ENCODE data around the gene MTARC2. TPM values are rescaled to one million over a fixed set of nuclear protein-coding genes. Genes with fewer than 3 reads are reported as not detected.

MTARC2 gene
- total and polyA plus RNA-seq, 2 of the 4 experiments (the other 2 are of a cell fraction): 0.36 to 2.6 TPM

GRCh38 chr1:220754918-220755295 lies 6.8 kb downstream of the MTARC2 start:
- H3K56ac ChIP-seq (ENCODE audit: extremely low read depth, insufficient read depth, low read length): no peak overlapping the region
- H4K20me1 ChIP-seq (ENCODE audit: insufficient read depth, low read length): no peaks in the 10 kb centered on the region
- H3K4me3 ChIP-seq (ENCODE audit: insufficient read depth, low read depth, low read length): no peak overlapping the region
- H3K4me1 ChIP-seq (ENCODE audit: control insufficient read depth, insufficient read depth, low read length): peaks cover 2% of the 10 kb centered on the region; the same call in 1 of the 2 replicates
- H3K4ac ChIP-seq (ENCODE audit: low read depth, low read length): no peak overlapping the region
- no peak overlapping the region for H4K5ac ChIP-seq (ENCODE audit: low read depth, low read length)
- no peaks in the 10 kb centered on the region for H3K27me3 ChIP-seq (ENCODE audit: control insufficient read depth, insufficient read depth, low read length)
- no peak overlapping the region for H3K9ac ChIP-seq (ENCODE audit: low read depth, low read length)
- no peak overlapping the region for H4K91ac ChIP-seq (ENCODE audit: insufficient read depth, low read depth, low read length)
- dilution Hi-C loops (cut with HindIII; ENCODE audit: low sequenced_read_pairs, unreplicated experiment) (no loop called here), in situ Hi-C loops (cut with MboI; ENCODE audit: low sequenced_read_pairs) (no loop called here), intact Hi-C loops (cut with micrococcal nuclease) (no loop called here)
- H3K36me3 ChIP-seq (ENCODE audit: control insufficient read depth, insufficient read depth, low read length): peaks cover 3% of the 10 kb centered on the region
- DNase-seq (no peak), ATAC-seq (ENCODE audit: low read depth) (no peak)
- H2AK9ac ChIP-seq (replicated peaks; ENCODE audit: low read depth, low read length, poor library complexity): no peak overlapping the region
- no TSS peak for BruUV-seq (replicated peaks)
- H3K27ac ChIP-seq (ENCODE audit: insufficient read depth, low read length): no peak overlapping the region
- ChIA-PET CTCF (no interaction called here), POLR2A (ENCODE audit: unreplicated experiment) (no interaction called here)
- H3K23ac ChIP-seq (ENCODE audit: low read depth, low read length): no peak overlapping the region
- no peak overlapping the region for H2BK20ac ChIP-seq (ENCODE audit: low read depth, low read length)
- peaks cover 0 to 3% of the 10 kb centered on the region in 2 experiments; a peak in 1 of 4 replicates for H3K79me1 ChIP-seq (ENCODE audit: low read depth in 1 of 2, low read length in 2 of 2)
- H4K8ac ChIP-seq (ENCODE audit: low read depth in 2 of 2, low read length in 2 of 2): no peak overlapping the region
- no peak overlapping the region for H2AK5ac ChIP-seq (ENCODE audit: low read depth, low read length)
- no peak overlapping the region for H2AFZ ChIP-seq (replicated peaks; ENCODE audit: low read length, poor library complexity)
- H3K9me3 ChIP-seq (ENCODE audit: control insufficient read depth, insufficient read depth, low read length): no peaks in the 10 kb centered on the region
- no peak overlapping the region for H2BK5ac ChIP-seq (ENCODE audit: low read depth, low read length, poor library complexity, severe bottlenecking)
- H3K9me1 ChIP-seq (ENCODE audit: insufficient read depth, low read length): no peaks in the 10 kb centered on the region
- TF ChIP-seq BHLHE40 (IDR thresholded peaks at IDR 0.05; ENCODE audit: low read depth, low read length) (no peak), CEBPB (IDR thresholded peaks at IDR 0.05; ENCODE audit: low read depth, low read length) (no peak), FOS (IDR thresholded peaks at IDR 0.05; ENCODE audit: low read depth, low read length) (no peak), MAZ (IDR thresholded peaks at IDR 0.05; ENCODE audit: borderline replicate concordance, low read depth, low read length) (no peak)
- WGBS, 2 experiments (ENCODE audit: extremely low coverage in 2 of 2, insufficient read length in 1 of 2): no CpG with 5 or more reads among the region's 4 CpGs
- H2BK120ac ChIP-seq (ENCODE audit: low read depth, low read length): no peak overlapping the region
- H3K18ac ChIP-seq (ENCODE audit: low read depth, low read length): no peak overlapping the region
- H2BK15ac ChIP-seq (ENCODE audit: low read depth, low read length): no peak overlapping the region
- H3K14ac ChIP-seq (replicated peaks; ENCODE audit: low read depth, low read length): no peak overlapping the region
- H3K4me2 ChIP-seq (ENCODE audit: low read depth, low read length): no peak overlapping the region
